H1 (cell line): Measurements from ENCODE around the gene TINAGL1. TPM values are rescaled to one million over a fixed set of nuclear protein-coding genes. Genes with fewer than 3 reads are reported as not detected.

Source experiments
- CTCF ChIA-PET: fragments of 300-600 bp; sonication (Branson Sonifier 250); formaldehyde crosslinking; loops from one replicate; lab custom pipeline; 2021; ENCODE audit not compliant: partially characterized antibody; lab: Charles Lee
- POLR2A ChIA-PET: fragments of 300-600 bp; sonication (Branson Sonifier 250); formaldehyde crosslinking; loops from one replicate; lab custom pipeline; 2021; ENCODE audit warnings: inconsistent platforms; ENCODE audit not compliant: partially characterized antibody; lab: Charles Lee
- DNase-seq, 2 experiments: peaks; one replicate each; pipeline versions ENCODE4 v3.0.0 to v3.0.0-alpha.2; 2010 to 2022; ENCODE audit warnings: low spot score in 2 of 2, low read depth in 1 of 2, mixed read lengths in 1 of 2
- FAIRE-seq: peaks from 2 replicates; lab custom pipeline; 2011; peaks lifted over from hg19 to GRCh38; lab: Jason Lieb, UNC
- H2AFZ ChIP-seq: 2 replicates; pipeline ENCODE4 v1.8.1; 2012; ENCODE audit warnings: low read length, inconsistent platforms
- H2AK5ac ChIP-seq: 2 replicates; pipeline ENCODE4 v1.6.1; 2013; ENCODE audit warnings: low read depth, low read length
- H2BK120ac ChIP-seq: replicated peaks from 2 replicates; pipeline ENCODE3; 2013; ENCODE audit warnings: low read depth, low read length, inconsistent platforms
- H2BK12ac ChIP-seq: 2 replicates; pipeline ENCODE4 v1.6.1; 2013; ENCODE audit warnings: low read depth, low read length
- H2BK15ac ChIP-seq: 2 replicates; pipeline ENCODE4 v1.6.1; 2013; ENCODE audit warnings: low read length
- H2BK20ac ChIP-seq: 2 replicates; pipeline ENCODE4 v1.6.1; 2013; ENCODE audit warnings: low read length
- H2BK5ac ChIP-seq: 2 replicates; pipeline ENCODE4 v1.6.1; 2013; ENCODE audit warnings: low read depth, low read length
- H3K14ac ChIP-seq: 2 replicates; pipeline ENCODE4 v1.6.1; 2013; ENCODE audit warnings: inconsistent platforms; ENCODE audit not compliant: insufficient read length
- H3K18ac ChIP-seq: 2 replicates; pipeline ENCODE4 v1.6.1; 2013; ENCODE audit warnings: low read length; ENCODE audit errors: extremely low read depth
- H3K23ac ChIP-seq: 2 replicates; pipeline ENCODE4 v1.6.1; 2013; ENCODE audit warnings: inconsistent platforms; ENCODE audit not compliant: insufficient read length
- H3K23me2 ChIP-seq: 2 replicates; pipeline ENCODE4 v1.6.1; 2013; ENCODE audit warnings: low read depth, low read length
- H3K27ac ChIP-seq: 2 replicates; pipeline ENCODE4 v1.6.1; 2011; ENCODE audit warnings: low read depth, low read length, inconsistent platforms
- H3K27me3 ChIP-seq, 4 experiments: replicated peaks in 1 of 4; 1 replicate in 1 of 4; 2 replicates in 3 of 4; pipeline versions ENCODE4 v1.6.1 to v1.8.1; 2011 to 2013; ENCODE audit warnings: low read length in 3 of 4, mild to moderate bottlenecking in 3 of 4, inconsistent platforms in 2 of 4, mixed read lengths in 2 of 4, moderate library complexity in 1 of 4; ENCODE audit not compliant: control insufficient read depth in 3 of 4, insufficient read depth in 3 of 4; ENCODE audit errors: extremely low read depth in 1 of 4
- H3K36me3 ChIP-seq, 4 experiments: 2 replicates each; pipeline versions ENCODE4 v1.6.1 to v1.8.1; 2011 to 2013; ENCODE audit warnings: mild to moderate bottlenecking in 4 of 4, low read length in 3 of 4, moderate library complexity in 2 of 4, control low read depth in 1 of 4, inconsistent platforms in 1 of 4; ENCODE audit not compliant: insufficient read depth in 4 of 4, control insufficient read depth in 2 of 4
- H3K4ac ChIP-seq: replicated peaks from 2 replicates; pipeline ENCODE3; 2013; ENCODE audit warnings: low read length, low read depth, mixed read lengths, inconsistent platforms; ENCODE audit not compliant: insufficient read length
- H3K4me1 ChIP-seq, 4 experiments: replicated peaks in 1 of 4; 1 replicate in 1 of 4; 2 replicates in 3 of 4; pipeline versions ENCODE4 v1.6.1 to v1.8.1; 2011 to 2013; ENCODE audit warnings: low read length in 3 of 4, inconsistent platforms in 2 of 4, mixed read lengths in 1 of 4; ENCODE audit not compliant: insufficient read depth in 4 of 4, control insufficient read depth in 3 of 4
- H3K4me2 ChIP-seq, 2 experiments: 2 replicates each; pipeline versions ENCODE4 v1.6.1 to v1.8.1; 2011 to 2013; ENCODE audit warnings: low read depth in 2 of 2, low read length in 2 of 2, control low read depth in 1 of 2, inconsistent platforms in 1 of 2, mild to moderate bottlenecking in 1 of 2; ENCODE audit not compliant: insufficient read depth in 1 of 2
- H3K4me3 ChIP-seq, 4 experiments: fragments of 200-600, 300-600 bp in 1 of 4; sonication (generic), shearing (Covaris generic), sonication (Bioruptor Twin) in 1 of 4; 2 replicates each; pipeline versions ENCODE4 v1.5.1 to v1.8.1; 2011 to 2016; ENCODE audit warnings: low read length in 4 of 4, low read depth in 3 of 4, control low read depth in 2 of 4, inconsistent platforms in 2 of 4, mild to moderate bottlenecking in 2 of 4, mixed read lengths in 1 of 4, moderate library complexity in 1 of 4; ENCODE audit not compliant: insufficient read depth in 2 of 4; ENCODE audit errors: extremely low read depth in 1 of 4
- H3K56ac ChIP-seq: replicated peaks from 2 replicates; pipeline ENCODE3; 2013; ENCODE audit warnings: low read depth, mild to moderate bottlenecking, mixed read lengths, low read length, inconsistent platforms; ENCODE audit not compliant: insufficient read length
- H3K79me1 ChIP-seq: 2 replicates; pipeline ENCODE4 v1.6.1; 2013; ENCODE audit warnings: low read depth, low read length, control low read depth
- H3K79me2 ChIP-seq, 2 experiments: 2 replicates each; pipeline versions ENCODE4 v1.6.1 to v1.8.1; 2012 to 2013; ENCODE audit warnings: low read length in 2 of 2, mild to moderate bottlenecking in 2 of 2, inconsistent platforms in 1 of 2; ENCODE audit not compliant: insufficient read depth in 2 of 2, control insufficient read depth in 1 of 2
- H3K9ac ChIP-seq, 4 experiments: replicated peaks in 1 of 4; 1 replicate in 1 of 4; 2 replicates in 3 of 4; pipeline versions ENCODE4 v1.6.1 to v1.8.1; 2011 to 2013; ENCODE audit warnings: low read depth in 3 of 4, low read length in 3 of 4, control low read depth in 2 of 4, mild to moderate bottlenecking in 2 of 4, moderate library complexity in 2 of 4, inconsistent platforms in 1 of 4; ENCODE audit errors: extremely low read depth in 1 of 4
- H3K9me3 ChIP-seq, 2 experiments: 2 replicates each; pipeline versions ENCODE4 v1.6.1 to v1.8.1; 2012 to 2013; ENCODE audit warnings: mild to moderate bottlenecking in 2 of 2, moderate library complexity in 2 of 2, control low read depth in 1 of 2, inconsistent platforms in 1 of 2, low read depth in 1 of 2, low read length in 1 of 2, mixed read lengths in 1 of 2; ENCODE audit not compliant: insufficient read depth in 2 of 2
- H4K20me1 ChIP-seq, 2 experiments: replicated peaks in 1 of 2; 2 replicates each; pipeline versions ENCODE3 to v1.8.1; 2011 to 2013; ENCODE audit warnings: inconsistent platforms in 2 of 2, low read length in 2 of 2, mild to moderate bottlenecking in 1 of 2; ENCODE audit not compliant: insufficient read depth in 2 of 2, control insufficient read depth in 1 of 2
- H4K5ac ChIP-seq: 2 replicates; pipeline ENCODE4 v1.6.1; 2013; ENCODE audit warnings: low read length, low read depth, mixed read lengths, inconsistent platforms; ENCODE audit not compliant: insufficient read length
- H4K8ac ChIP-seq: 2 replicates; pipeline ENCODE4 v1.8.0; 2013; ENCODE audit warnings: mild to moderate bottlenecking, moderate library complexity, low read length, inconsistent platforms; ENCODE audit not compliant: insufficient read depth; ENCODE audit errors: extremely low read depth
- H4K91ac ChIP-seq: replicated peaks from 2 replicates; pipeline ENCODE3; 2013; ENCODE audit warnings: low read length, mixed read lengths, inconsistent platforms; ENCODE audit not compliant: insufficient read length
- ASH2L ChIP-seq: fragments of 200-600, 300-600 bp; sonication (generic); IDR thresholded peaks from one replicate; pipeline ENCODE4 v1.7.1; 2017; ENCODE audit warnings: low read length
- CREB1 ChIP-seq: IDR thresholded peaks from 2 replicates; pipeline ENCODE4 v1.6.1; 2012; ENCODE audit warnings: inconsistent platforms
- GTF2F1 ChIP-seq: IDR thresholded peaks from 2 replicates; pipeline ENCODE4 v1.6.1; 2012; ENCODE audit warnings: low read depth, low read length, improper control_type of control experiment, borderline replicate concordance
- HDAC2 ChIP-seq, 2 experiments: fragments of 300-600 bp in 1 of 2; sonication (generic) in 1 of 2; IDR thresholded peaks; 2 replicates each; pipeline ENCODE4 v1.6.1; 2011 to 2012; ENCODE audit warnings: low read depth in 2 of 2, low read length in 2 of 2, mild to moderate bottlenecking in 2 of 2, moderate library complexity in 2 of 2, borderline replicate concordance in 1 of 2, inconsistent platforms in 1 of 2
- KDM5A ChIP-seq: fragments of 200-600 bp; IDR thresholded peaks from 2 replicates; pipeline ENCODE4 v1.7.1; 2012; ENCODE audit warnings: mild to moderate bottlenecking, low read length, inconsistent platforms, mixed read lengths
- NRF1 ChIP-seq: IDR thresholded peaks from 2 replicates; pipeline ENCODE4 v1.6.1; 2011; ENCODE audit warnings: mild to moderate bottlenecking, low read depth, low read length, improper control_type of control experiment
- SIRT6 ChIP-seq: IDR thresholded peaks from one replicate; pipeline ENCODE4 v1.7.1; 2012; ENCODE audit warnings: low read length, inconsistent platforms
- SP4 ChIP-seq: IDR thresholded peaks from 2 replicates; pipeline ENCODE4 v1.6.1; 2012; ENCODE audit warnings: low read length, inconsistent platforms
- TBP ChIP-seq: IDR thresholded peaks from 2 replicates; pipeline ENCODE4 v1.6.1; 2011; ENCODE audit warnings: low read depth, low read length, improper control_type of control experiment
- ZNF274 ChIP-seq: IDR thresholded peaks from 2 replicates; pipeline ENCODE4 v1.7.0; 2012; ENCODE audit warnings: low read length, borderline replicate concordance; ENCODE audit errors: extremely low read depth
- WGBS, 2 experiments: shearing (Covaris generic) in 1 of 2; methylation state at CpG; one replicate each; pipeline versions ENCODE4 v1.1.6 to v1.1.7; 2013 to 2015; ENCODE audit warnings: low lambda C conversion rate in 2 of 2, mixed read lengths in 2 of 2, inconsistent platforms in 1 of 2, low coverage in 1 of 2, missing lambda C conversion rate in 1 of 2; ENCODE audit not compliant: insufficient replicate concordance in 2 of 2, insufficient coverage in 1 of 2, insufficient read length in 1 of 2; ENCODE audit errors: extremely low coverage in 1 of 2, missing lambda C conversion rate in 1 of 2; 5-methylcytosine and 5-hydroxymethylcytosine counted together
- polyA plus RNA-seq, 7 experiments: library from polyadenylated mRNA; depleted of rRNA in 3 of 7; stranded (reverse) in 5 of 7; unstranded in 2 of 7; fragments of >200 nt in 5 of 7; fragments of 200-250 nt in 2 of 7; gene quantifications; 1 replicate in 5 of 7; 2 replicates in 1 of 7; 4 replicates in 1 of 7; pipeline versions ENCODE4 v1.2.1 to v1.2.3, GENCODE V29; 2011 to 2013; ENCODE audit warnings: missing spikeins in 2 of 7, mixed read lengths in 2 of 7
- total RNA-seq: library from RNA; stranded (reverse); fragmentation: NEBNext Ultra II Directional; extraction: Animal tissue kit (Norgen Biotek cat#: 25700); gene quantifications from 2 replicates; pipeline ENCODE4 v1.2.1, GENCODE V29; 2021

The TINAGL1 gene
- total and polyA plus RNA-seq, 2 of the 8 experiments (the other 6 are each of a cell fraction or from before 2014, with no cell fraction given), result 11.2 to 21.7 TPM

DNA sequence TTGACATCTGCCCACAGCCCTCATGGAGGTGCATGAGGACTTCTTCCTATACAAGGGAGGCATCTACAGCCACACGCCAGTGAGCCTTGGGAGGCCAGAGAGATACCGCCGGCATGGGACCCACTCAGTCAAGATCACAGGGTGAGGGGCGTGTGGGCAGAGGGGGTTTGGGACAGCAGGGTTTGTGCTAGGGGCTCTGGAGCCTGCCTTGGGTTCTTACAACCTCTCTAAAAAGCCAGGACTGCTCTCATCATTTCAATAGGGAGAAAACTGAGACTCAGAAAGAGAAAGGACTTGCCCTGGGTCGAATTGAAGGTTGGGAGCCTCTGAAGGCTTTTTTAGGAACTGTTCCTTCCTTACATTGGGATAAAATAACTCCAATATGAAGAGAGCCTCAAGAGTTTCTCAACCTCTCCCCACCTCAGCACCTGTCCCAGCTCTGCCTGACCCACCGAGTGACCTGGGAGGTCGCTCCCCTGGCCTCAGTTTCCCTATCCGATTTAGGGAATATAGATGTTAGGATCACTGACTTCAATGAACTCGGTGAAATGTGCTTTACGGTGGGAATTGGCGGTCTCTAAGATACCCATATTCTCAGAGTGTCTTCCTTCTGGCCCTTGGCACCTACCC, 9.5 kb downstream of the TINAGL1 start:
- Histone ChIP-seq H4K5ac (no peak overlapping the region), H3K79me1 (no peaks in the 10 kb centered on the region), H4K91ac (no peak overlapping the region), H3K9ac (no peak overlapping the region), H3K79me2 (no peaks in the 10 kb centered on the region), H3K23ac (no peak overlapping the region), H3K4me3 (no peak overlapping the region), H3K9me3 (no peaks in the 10 kb centered on the region), H3K56ac (no peak overlapping the region), H3K4me2 (no peak overlapping the region), H3K14ac (no peak overlapping the region), H2AK5ac (no peak overlapping the region), H3K18ac (no peak overlapping the region), H2BK20ac (no peak overlapping the region), H3K36me3 (no peaks in the 10 kb centered on the region), H2BK120ac (no peak overlapping the region), H3K27me3 (peaks cover 0 to 12% (median 5%) of the 10 kb centered on the region in 4 experiments; a peak in 4 of 7 replicates), H2BK5ac (0 out of 2 replicates have a peak overlapping the region, but pooled peaks have one; percentile 16), H3K4ac (no peak overlapping the region), H2BK15ac (no peak overlapping the region), H2BK12ac (no peak overlapping the region), H3K4me1 (peaks cover 2 to 18% (median 13%) of the 10 kb centered on the region in 4 experiments), H3K27ac (no peak overlapping the region), H4K20me1 (no peaks in the 10 kb centered on the region), H4K8ac (no peak overlapping the region), H3K23me2 (no peaks in the 10 kb centered on the region; the same call in 1 of the 2 replicates), H2AFZ (no peak overlapping the region)
- WGBS, 2 experiments, result 90% methylated on average over 11 of the region's 11 CpGs; no CpG with 5 or more reads in 1 of the 2 experiments
- no peak for TF ChIP-seq GTF2F1
- TF ChIP-seq NRF1, result no peak
- no peak for TF ChIP-seq HDAC2 (IDR thresholded peaks at IDR 0.05; ENCODE audit: borderline replicate concordance in 1 of 2, low read depth in 2 of 2, low read length in 2 of 2)
- TF ChIP-seq ASH2L, result no peak
- no peak for TF ChIP-seq ZNF274
- no peak for TF ChIP-seq KDM5A
- TF ChIP-seq SIRT6, result no peak
- TF ChIP-seq TBP, result no peak
- no peak for TF ChIP-seq CREB1
- TF ChIP-seq SP4, result no peak
- POLR2A ChIA-PET, result interaction anchor here (1.2 kb wide), 1 partner anchor 59 kb away, joined by 5 read pairs; the partner anchor contains the start of gene PEF1
- CTCF ChIA-PET, result interaction anchor here (0.8 to 4.2 kb wide), 7 partner anchors 8 to 54 kb away, joined by 3 to 43 read pairs (median 4); no protein-coding TSS in a partner anchor
- DNase-seq, result peak in 1 of 2 experiments; percentile 39
- FAIRE-seq, result no peak
